ENCODE results near the gene KIF21B.
A peak's percentile ranks its signal among the peaks of the same experiment; 100 is the strongest.

The KIF21B gene

GRCh38 chr1:201021630-201022492 is 1.7 kb downstream of the KIF21B start:
- Mint-ChIP-seq H3K4me3 (peak overlapping the region; percentile 79 to 86 (median 84)), H3K4me1 (peaks cover 61% of the 10 kb centered on the region), H3K27me3 (ENCODE audit: low read depth) (peaks cover 27% of the 10 kb centered on the region), H3K36me3 (ENCODE audit: low read depth) (no peaks in the 10 kb centered on the region), H3K27ac (no peak overlapping the region), H3K9me3 (no peaks in the 10 kb centered on the region)
- no peak for TF ChIP-seq CTCF (IDR thresholded peaks at IDR 0.05; ENCODE audit: unreplicated experiment in 3 of 3)

DNA sequence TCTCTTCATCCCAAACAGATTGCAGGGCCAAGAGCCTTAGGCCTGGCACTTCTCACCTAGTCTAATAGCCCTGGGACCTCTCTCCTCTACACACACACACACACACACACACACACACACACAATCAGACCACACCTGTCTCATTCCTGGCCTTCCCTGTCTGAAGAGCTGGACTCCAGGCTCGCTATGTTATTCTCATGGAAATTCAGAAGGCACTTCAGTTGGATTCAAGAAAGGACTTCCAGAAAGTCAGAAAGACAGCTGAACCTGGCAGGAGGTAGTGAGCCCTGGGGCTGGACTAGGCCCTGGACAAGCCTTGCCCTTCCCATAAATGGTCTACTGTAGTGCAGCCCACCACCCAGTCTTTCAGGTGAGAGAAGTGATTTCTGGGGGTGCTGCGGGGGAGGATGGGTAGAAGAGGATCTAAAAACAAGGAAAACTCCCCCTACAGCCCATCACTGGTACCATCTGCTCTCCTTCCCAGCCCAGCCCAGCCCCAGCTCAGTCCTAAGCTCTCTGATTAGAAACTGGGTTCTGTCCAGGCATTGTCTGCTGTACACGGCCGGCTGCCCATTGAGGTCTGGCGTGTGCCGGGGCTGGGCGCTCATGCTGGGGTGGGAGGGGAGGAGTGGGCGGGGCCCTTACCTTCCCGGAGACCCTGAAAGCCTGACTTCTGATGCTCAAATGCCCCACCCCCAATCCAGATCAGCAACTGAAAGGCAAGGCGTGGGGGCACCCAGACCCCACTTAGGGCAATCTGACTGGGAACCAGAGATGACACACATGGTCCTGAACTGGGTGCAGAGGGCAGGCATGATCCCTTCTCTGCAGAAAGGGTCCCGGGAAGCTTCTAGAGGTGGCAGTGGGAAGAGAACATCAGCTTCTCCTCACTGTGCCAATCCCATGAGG is 2.5 kb downstream of the KIF21B start:
- TF ChIP-seq CTCF (IDR thresholded peaks at IDR 0.05; ENCODE audit: unreplicated experiment in 3 of 3) = peak; percentile 28 to 38 (median 29)

DNA sequence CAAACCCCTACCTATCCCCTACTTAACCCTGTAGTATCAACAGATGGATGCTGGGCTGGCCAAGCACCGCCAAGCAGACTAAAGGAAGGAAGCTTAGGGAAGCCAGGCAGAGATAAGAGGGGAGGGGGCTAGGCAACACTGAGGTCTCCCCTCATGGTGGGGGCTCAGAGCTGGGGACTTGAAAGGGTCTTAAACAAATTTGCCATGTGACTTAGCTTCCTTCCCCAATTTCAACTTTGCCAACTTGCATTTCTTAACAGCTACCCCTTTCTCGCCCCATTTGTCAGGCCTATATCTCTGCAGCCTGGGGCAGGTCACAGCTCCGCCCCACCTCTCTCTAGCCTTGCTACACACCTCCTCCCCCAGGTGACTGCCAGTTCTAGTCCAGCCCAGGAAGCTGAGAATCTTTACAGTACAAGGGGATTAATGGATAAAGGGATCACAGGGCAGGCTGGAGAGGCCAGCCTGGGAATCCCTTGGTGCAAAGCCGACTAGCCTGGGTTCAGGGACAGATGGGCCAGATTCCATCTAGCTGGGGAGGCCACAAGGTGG is 3.4 kb downstream of the KIF21B start:
- H3K27me3 Mint-ChIP-seq (ENCODE audit: low read depth) = peaks cover 33% of the 10 kb centered on the region
- H3K4me1 Mint-ChIP-seq = peaks cover 63% of the 10 kb centered on the region
- no peaks in the 10 kb centered on the region for H3K36me3 Mint-ChIP-seq (ENCODE audit: low read depth)
- H3K9me3 Mint-ChIP-seq = no peaks in the 10 kb centered on the region
- no peak overlapping the region for H3K4me3 Mint-ChIP-seq
- peak overlapping the region in 1 of 3 experiments; percentile 11 for H3K27ac Mint-ChIP-seq
- TF ChIP-seq CTCF (IDR thresholded peaks at IDR 0.05; ENCODE audit: unreplicated experiment in 3 of 3) = no peak

More for the DNA sequence above, 2.5 kb downstream of the KIF21B start:
- peaks cover 30% of the 10 kb centered on the region for H3K27me3 Mint-ChIP-seq (ENCODE audit: low read depth)
- H3K9me3 Mint-ChIP-seq = no peaks in the 10 kb centered on the region
- peak overlapping the region in 2 of 3 experiments; percentile 20 to 50 for H3K27ac Mint-ChIP-seq
- peak overlapping the region; percentile 47 to 86 (median 79) for H3K4me3 Mint-ChIP-seq
- no peaks in the 10 kb centered on the region for H3K36me3 Mint-ChIP-seq (ENCODE audit: low read depth)
- peaks cover 61% of the 10 kb centered on the region for H3K4me1 Mint-ChIP-seq

DNA sequence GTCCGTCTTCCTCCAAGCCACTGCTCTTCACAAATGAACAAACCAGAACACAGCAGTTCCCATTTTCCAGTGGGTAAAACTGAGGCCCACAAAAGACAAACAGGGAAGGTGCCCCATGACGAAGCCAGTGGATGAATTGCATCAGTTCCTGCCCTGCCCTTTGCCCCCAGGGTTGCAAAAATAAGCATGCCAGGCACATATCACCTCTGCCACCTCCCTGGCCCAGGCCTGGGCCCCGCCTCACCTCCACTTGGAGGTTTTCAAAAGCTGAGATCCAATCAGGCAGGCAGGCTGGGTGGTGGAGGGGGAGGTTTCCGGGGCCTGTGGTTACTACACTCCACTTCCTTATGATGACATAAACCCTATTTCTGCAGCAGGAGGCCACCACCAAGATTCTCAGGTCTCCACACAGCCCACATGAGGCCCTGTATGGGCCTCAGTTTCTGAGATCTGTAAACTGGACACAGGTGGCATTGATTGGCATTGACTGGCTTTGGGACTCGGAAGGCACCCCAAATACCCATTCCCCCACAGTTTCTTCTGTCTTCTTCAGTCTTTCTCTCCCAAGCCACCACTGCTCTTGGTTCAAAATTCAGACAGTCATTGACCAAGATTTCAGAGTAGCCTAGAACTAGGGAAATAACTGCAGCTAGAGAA is 4.1 kb downstream of the KIF21B start:
- Mint-ChIP-seq H3K36me3 (ENCODE audit: low read depth) (no peaks in the 10 kb centered on the region), H3K9me3 (no peaks in the 10 kb centered on the region), H3K4me1 (peaks cover 70% of the 10 kb centered on the region), H3K27ac (no peak overlapping the region), H3K4me3 (peak overlapping the region in 1 of 3 experiments; percentile 12), H3K27me3 (ENCODE audit: low read depth) (peaks cover 33% of the 10 kb centered on the region)
- no peak for TF ChIP-seq CTCF (IDR thresholded peaks at IDR 0.05; ENCODE audit: unreplicated experiment in 3 of 3)

GRCh38 chr1:201017828-201018163 is 5.7 kb downstream of the KIF21B start:
- peak overlapping the region in 2 of 3 experiments; percentile 44 to 83 for H3K27ac Mint-ChIP-seq
- H3K27me3 Mint-ChIP-seq (ENCODE audit: low read depth) = peaks cover 35% of the 10 kb centered on the region
- peaks cover 76% of the 10 kb centered on the region for H3K4me1 Mint-ChIP-seq
- peak overlapping the region in 1 of 3 experiments; percentile 53 for H3K4me3 Mint-ChIP-seq
- no peak for TF ChIP-seq CTCF (IDR thresholded peaks at IDR 0.05; ENCODE audit: unreplicated experiment in 3 of 3)
- H3K36me3 Mint-ChIP-seq (ENCODE audit: low read depth) = no peaks in the 10 kb centered on the region
- no peaks in the 10 kb centered on the region for H3K9me3 Mint-ChIP-seq
